Measurements from ENCODE around the gene PPP4R4.

GRCh38 chr14:94143239-94143638 is 30.9 kb upstream of the PPP4R4 start:
- no peak for TF ChIP-seq CTCF (IDR thresholded peaks at IDR 0.05)
- no peak for TF ChIP-seq POLR2A (IDR thresholded peaks at IDR 0.05)
- TF ChIP-seq EP300 (IDR thresholded peaks at IDR 0.05) = no peak

Measured in upper lobe of left lung (tissue), 4 donors.